Liver (tissue), 9 donors: Measurements from ENCODE around the gene CHKA. TPM values are rescaled to one million over a fixed set of nuclear protein-coding genes. Genes with fewer than 3 reads are reported as not detected.
A peak's percentile ranks its signal among the peaks of the same experiment; 100 is the strongest.

Source experiments
- DNase-seq: peaks from one replicate; pipeline ENCODE4 v3.0.0-alpha.2; 2017; ENCODE audit warnings: low spot score
- H3K27ac ChIP-seq, 2 donors: one replicate each; pipeline ENCODE4 v1.7.0; 2013; ENCODE audit warnings: inconsistent platforms in 2 of 2, low read length in 2 of 2, control low read depth in 1 of 2, low read depth in 1 of 2, mild to moderate bottlenecking in 1 of 2
- H3K27me3 ChIP-seq, 4 donors: one replicate each; pipeline versions ENCODE4 v1.6.1 to v1.7.0; 2013; ENCODE audit warnings: low read length in 3 of 4, inconsistent platforms in 1 of 4, mild to moderate bottlenecking in 1 of 4, moderate library complexity in 1 of 4; ENCODE audit not compliant: control insufficient read depth in 4 of 4, insufficient read depth in 4 of 4
- H3K36me3 ChIP-seq, 4 donors: one replicate each; pipeline versions ENCODE4 v1.6.1 to v1.7.0; 2013; ENCODE audit warnings: low read length in 3 of 4, mild to moderate bottlenecking in 3 of 4, low read depth in 1 of 4, moderate library complexity in 1 of 4; ENCODE audit not compliant: control insufficient read depth in 4 of 4, insufficient read depth in 3 of 4
- H3K4me1 ChIP-seq, 4 donors: one replicate each; pipeline versions ENCODE4 v1.6.1 to v1.7.0; 2013; ENCODE audit warnings: low read length in 3 of 4, mild to moderate bottlenecking in 3 of 4, moderate library complexity in 1 of 4; ENCODE audit not compliant: control insufficient read depth in 4 of 4, insufficient read depth in 4 of 4
- H3K4me3 ChIP-seq, 3 donors: one replicate each; pipeline versions ENCODE4 v1.6.1 to v1.7.0; 2013; ENCODE audit warnings: low read length in 3 of 3, control low read depth in 1 of 3, low read depth in 1 of 3, mild to moderate bottlenecking in 1 of 3
- H3K9ac ChIP-seq, 2 donors: one replicate each; pipeline ENCODE4 v1.7.0; 2013; ENCODE audit warnings: low read length in 2 of 2, mild to moderate bottlenecking in 2 of 2, moderate library complexity in 2 of 2, control low read depth in 1 of 2, low read depth in 1 of 2
- H3K9me3 ChIP-seq, 4 donors: one replicate each; pipeline versions ENCODE4 v1.6.1 to v1.7.0; 2013; ENCODE audit warnings: low read length in 3 of 4; ENCODE audit not compliant: control insufficient read depth in 4 of 4
- ATF3 ChIP-seq: IDR thresholded peaks from 2 replicates; pipeline ENCODE4 v1.6.1; 2016; ENCODE audit warnings: antibody characterized with exemption
- EGR1 ChIP-seq, 2 donors: IDR thresholded peaks; 2 replicates each; pipeline ENCODE4 v1.6.1; 2016 to 2018; ENCODE audit warnings: antibody characterized with exemption in 2 of 2, low read depth in 2 of 2
- FOXA1 ChIP-seq: IDR thresholded peaks from 2 replicates; pipeline ENCODE4 v1.6.1; 2016; ENCODE audit warnings: antibody characterized with exemption
- FOXA2 ChIP-seq: IDR thresholded peaks from 2 replicates; pipeline ENCODE4 v1.6.1; 2016; ENCODE audit warnings: antibody characterized with exemption
- GABPA ChIP-seq, 2 donors: IDR thresholded peaks in 1 of 2; conservative IDR thresholded peaks in 1 of 2; 2 replicates each; pipeline ENCODE4 v1.6.1; 2016; ENCODE audit warnings: antibody characterized with exemption in 2 of 2, mild to moderate bottlenecking in 1 of 2, moderate library complexity in 1 of 2
- HNF4A ChIP-seq, 2 donors: conservative IDR thresholded peaks; 2 replicates each; pipeline ENCODE4 v1.6.1; 2016; ENCODE audit warnings: antibody characterized with exemption in 2 of 2, mild to moderate bottlenecking in 2 of 2
- HNF4G ChIP-seq: IDR thresholded peaks from 2 replicates; pipeline ENCODE4 v1.6.1; 2016; ENCODE audit warnings: antibody characterized with exemption
- JUND ChIP-seq, 2 donors: IDR thresholded peaks; 2 replicates each; pipeline ENCODE4 v1.6.1; 2016; ENCODE audit warnings: antibody characterized with exemption in 2 of 2
- MAX ChIP-seq: IDR thresholded peaks from 2 replicates; pipeline ENCODE4 v1.6.1; 2016; ENCODE audit warnings: antibody characterized with exemption
- RAD21 ChIP-seq, 2 donors: IDR thresholded peaks; 2 replicates each; pipeline ENCODE4 v1.6.1; 2016; ENCODE audit warnings: antibody characterized with exemption in 2 of 2, mild to moderate bottlenecking in 2 of 2
- REST ChIP-seq: IDR thresholded peaks from 2 replicates; pipeline ENCODE4 v1.6.1; 2016; ENCODE audit warnings: antibody characterized with exemption, mild to moderate bottlenecking
- RXRA ChIP-seq, 2 donors: IDR thresholded peaks; 2 replicates each; pipeline ENCODE4 v1.6.1; 2017 to 2018; ENCODE audit warnings: antibody characterized with exemption in 2 of 2, mild to moderate bottlenecking in 1 of 2
- SP1 ChIP-seq: IDR thresholded peaks from 2 replicates; pipeline ENCODE4 v1.6.1; 2018; ENCODE audit warnings: antibody characterized with exemption, mild to moderate bottlenecking
- TAF1 ChIP-seq: conservative IDR thresholded peaks from 2 replicates; pipeline ENCODE4 v1.6.1; 2016; ENCODE audit warnings: antibody characterized with exemption, mild to moderate bottlenecking
- YY1 ChIP-seq: IDR thresholded peaks from 2 replicates; pipeline ENCODE4 v1.6.1; 2016; ENCODE audit warnings: antibody characterized with exemption, mild to moderate bottlenecking
- ZBTB33 ChIP-seq: IDR thresholded peaks from 2 replicates; pipeline ENCODE4 v1.6.1; 2016; ENCODE audit warnings: antibody characterized with exemption
- WGBS: extraction: QIAGEN DNeasy Blood & Tissue Kit; methylation state at CpG from one replicate; pipeline ENCODE4 v1.1.7; 2013; 5-methylcytosine and 5-hydroxymethylcytosine counted together
- polyA plus RNA-seq, 2 donors: library from polyadenylated mRNA; stranded (reverse) in 1 of 2; unstranded in 1 of 2; fragments of 200-250 nt in 1 of 2; fragments of >200 nt in 1 of 2; fragmentation: Nextera tagmentation in 1 of 2; extraction: Ambion mirVana in 1 of 2; gene quantifications; one replicate each; pipeline versions ENCODE4 v1.2.1 to v1.2.3, GENCODE V29; 2013 to 2015
- total RNA-seq, 2 donors: library from RNA; depleted of rRNA; stranded (reverse); fragments of >200 nt; gene quantifications; one replicate each; pipeline ENCODE4 v1.2.3, GENCODE V29; 2014
- donor health status: healthy.
- donor health status: healthy.
- donor health status: healthy.
- donor health status: healthy.
- donor health status: healthy.

Gene CHKA
- total and polyA plus RNA-seq, 4 donors = 11.4 to 41.9 (median 17.3) TPM

- DNase-seq = peak; percentile 97
- WGBS = under 1% methylated on average over 56 of the region's 56 CpGs
- H3K9ac ChIP-seq = peak within 1 kb of the TSS; percentile 85 to 97
- TF ChIP-seq HNF4A (conservative IDR thresholded peaks at IDR 0.05) (no peak), YY1 (peak; percentile 99), RXRA (IDR thresholded peaks at IDR 0.05) (peak in 1 of 2 donors; percentile 17), MAX (no peak), SP1 (peak; percentile 93), ATF3 (no peak), REST (peak; percentile 76), FOXA2 (no peak), EGR1 (IDR thresholded peaks at IDR 0.05; ENCODE audit: low read depth in 2 of 2) (no peak), FOXA1 (no peak), HNF4G (no peak), GABPA (IDR thresholded peaks at IDR 0.05 in 1 of 2, conservative IDR thresholded peaks at IDR 0.05 in 1 of 2) (peak; percentile 73 to 88), ZBTB33 (no peak), JUND (IDR thresholded peaks at IDR 0.05) (no peak), TAF1 (no peak), RAD21 (IDR thresholded peaks at IDR 0.05) (peak; percentile 8 to 25)
- no peaks in the 10 kb centered on the region for H3K36me3 ChIP-seq
- no peaks in the 10 kb centered on the region for H3K9me3 ChIP-seq
- peaks cover 19 to 43% (median 33%) of the 10 kb centered on the region in 4 donors for H3K4me1 ChIP-seq
- H3K4me3 ChIP-seq = peak within 1 kb of the TSS; percentile 74 to 96 (median 86)
- H3K27me3 ChIP-seq = no peaks in the 10 kb centered on the region
- peak within 1 kb of the TSS; percentile 86 to 88 for H3K27ac ChIP-seq
Observed at GRCh38 chr11:68030318-68031143, 90.7 kb downstream of the CHKA start, which contains the start of gene NDUFS8. Gene NDUFS8 (plus strand): TSS chr11:68030681. CDS start chr11:68032152, 1,471 bp downstream.
